KG1 (cell line): ENCODE data around the gene PRDM15.

Experiments used
- DNase-seq: peaks from one replicate; lab custom pipeline; 2025; lab: John Stamatoyannopoulos, UW

PRDM15 gene

DNA sequence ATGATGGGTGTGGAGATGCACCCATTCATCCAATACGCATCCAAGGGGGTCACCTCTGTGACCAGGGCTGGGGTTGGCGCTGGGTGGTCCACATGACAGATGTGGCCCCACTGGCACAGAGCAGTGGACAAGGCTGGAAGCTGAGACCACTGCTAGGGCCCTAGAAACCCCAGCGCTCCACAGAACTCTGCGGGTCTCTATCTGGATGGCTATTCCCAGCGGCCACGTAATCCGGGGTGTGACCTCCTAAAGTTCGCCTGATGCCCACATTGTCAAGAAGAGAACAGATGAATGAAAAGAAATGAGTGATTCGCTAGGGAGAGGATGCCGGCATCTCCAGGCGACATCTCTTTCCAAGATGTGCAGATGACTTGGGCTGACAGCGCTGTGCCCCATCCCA is 55.2 kb downstream of the PRDM15 start:
- DNase-seq = no peak

DNA sequence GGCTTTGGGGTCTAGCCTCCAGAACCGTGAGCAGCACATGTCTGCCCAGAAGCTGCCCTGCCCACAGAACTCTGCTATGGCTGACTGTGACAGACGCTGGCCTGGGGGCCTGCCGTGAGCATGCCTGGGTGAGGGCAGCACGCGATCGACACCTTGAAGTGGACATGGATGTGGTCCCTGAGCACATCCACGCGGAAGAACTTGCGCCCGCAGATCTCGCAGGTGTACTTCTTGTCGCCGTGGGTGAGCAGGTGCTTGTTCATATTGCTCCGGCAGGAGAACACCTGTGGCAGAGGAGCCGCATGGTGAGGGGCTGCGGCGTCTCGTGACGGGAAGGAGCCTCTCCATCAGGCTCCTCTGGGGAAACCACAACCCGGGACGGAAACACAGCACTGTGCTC is 56.0 kb downstream of the PRDM15 start:
- no peak for DNase-seq

DNA sequence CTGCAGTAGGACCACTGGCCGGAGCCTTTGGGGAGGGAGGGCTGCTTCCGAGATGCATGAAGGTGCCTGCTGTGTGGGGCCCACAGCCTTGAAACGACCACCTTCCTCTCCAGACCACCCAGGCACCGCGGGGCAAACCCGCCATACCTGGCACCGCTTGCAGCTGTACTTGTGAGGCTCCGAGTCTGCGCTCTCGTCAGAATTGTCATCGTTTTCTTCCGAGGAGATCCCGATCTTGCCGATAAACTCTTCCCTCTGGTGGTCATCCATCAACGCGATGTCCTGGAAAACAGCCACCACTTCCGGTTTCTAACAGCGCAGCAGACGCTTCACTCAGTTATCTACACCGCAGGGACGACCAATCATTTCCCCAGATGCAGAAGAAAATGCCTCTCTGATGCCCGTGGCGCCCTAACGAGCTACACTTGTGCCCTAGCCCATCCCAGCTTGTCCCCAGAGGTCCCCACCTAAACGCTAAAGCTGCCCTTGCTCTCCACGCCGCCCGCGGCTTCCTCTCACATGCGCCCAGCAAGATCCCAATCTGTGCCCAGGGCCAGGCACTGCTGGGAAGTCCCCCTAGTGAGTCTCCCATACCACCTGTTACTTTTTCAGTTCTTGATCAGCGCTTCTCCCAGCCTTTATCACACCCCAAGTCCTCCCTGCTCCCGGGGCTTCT is 57.2 kb downstream of the PRDM15 start:
- no peak for DNase-seq

DNA sequence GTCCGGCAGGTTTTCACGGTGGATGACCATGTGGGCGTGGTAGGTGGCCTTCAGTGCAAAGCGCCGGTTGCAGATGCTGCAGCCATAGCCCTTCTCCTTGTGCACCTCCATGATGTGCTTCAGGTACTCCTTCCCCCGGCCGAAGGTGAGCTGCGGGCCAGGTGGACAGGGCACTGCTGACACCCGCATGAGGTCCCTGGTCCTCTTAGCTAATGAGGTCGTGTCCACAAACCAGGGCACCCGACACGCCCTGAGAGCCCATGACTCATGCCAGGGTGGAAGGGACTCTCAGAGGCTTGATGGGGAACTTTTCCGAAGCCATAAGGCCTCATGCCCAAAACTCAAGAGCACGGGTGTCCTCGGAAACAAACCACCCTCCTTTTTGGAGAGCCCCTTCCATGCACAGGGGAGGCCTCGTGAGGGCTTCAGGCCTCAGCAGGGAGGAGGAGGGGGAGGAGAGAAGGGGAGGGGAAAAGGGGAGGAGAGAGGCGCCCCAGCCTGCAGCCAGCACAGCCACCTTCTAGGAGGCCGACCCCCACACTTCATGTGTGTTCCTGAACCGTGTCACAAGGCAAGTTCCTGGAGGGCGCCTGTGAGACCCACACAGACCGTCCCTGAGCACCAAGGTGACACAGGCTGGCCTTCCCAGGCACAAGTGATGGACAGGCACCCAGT is 57.9 kb downstream of the PRDM15 start:
- no peak for DNase-seq

DNA sequence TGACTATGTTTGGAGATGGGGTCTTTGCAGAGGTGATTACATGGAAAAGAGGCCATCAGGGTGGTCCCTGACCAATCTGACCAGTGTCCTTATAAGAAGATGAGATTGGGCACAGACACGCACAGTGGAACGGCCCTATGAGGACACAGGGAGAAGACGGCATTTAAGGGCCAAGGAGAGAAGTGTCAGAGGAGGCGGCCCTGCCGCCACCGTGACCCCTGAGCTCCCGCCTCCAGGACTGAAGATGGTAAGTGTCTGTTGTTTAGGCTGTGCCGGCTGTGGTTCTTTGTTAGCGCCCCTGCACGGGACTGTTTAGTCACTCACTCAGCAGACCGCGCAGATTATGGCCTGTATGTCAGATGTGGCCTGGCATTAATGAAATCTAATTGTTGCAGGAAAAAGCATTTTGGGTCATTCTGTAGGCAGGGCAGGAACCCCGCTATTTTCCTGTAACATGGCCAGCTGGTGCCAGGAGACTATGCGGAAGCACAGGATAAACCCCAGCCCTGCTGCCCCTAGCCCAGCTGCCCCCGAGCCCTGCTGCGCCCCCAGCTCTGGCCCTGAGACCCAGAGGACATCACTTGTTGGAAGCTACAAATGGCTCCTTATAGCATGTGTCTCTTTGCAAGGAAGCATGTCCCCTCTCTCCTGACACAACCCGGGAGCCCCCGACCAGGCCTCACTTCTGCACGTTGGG is 58.6 kb downstream of the PRDM15 start:
- DNase-seq = no peak

DNA sequence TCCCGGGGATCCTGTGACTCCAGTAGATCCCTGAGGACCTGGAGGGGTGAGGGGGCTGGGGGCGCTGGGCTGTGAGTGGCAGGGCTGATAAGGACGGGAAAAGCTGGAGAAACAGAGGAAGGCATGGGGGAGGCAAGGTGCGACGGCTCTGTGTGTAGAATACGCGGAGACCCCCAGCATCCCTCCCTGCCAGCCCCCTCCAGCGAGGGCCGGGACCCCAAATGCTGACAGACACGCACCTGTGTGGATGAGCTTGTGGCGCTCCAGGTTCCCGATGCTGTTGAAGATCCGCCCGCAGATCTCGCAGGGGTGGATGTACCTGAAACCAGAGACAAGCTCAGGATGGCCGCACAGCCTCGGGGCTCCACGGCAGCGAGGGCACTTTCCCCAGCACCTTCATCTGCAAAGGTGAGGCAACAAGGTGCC is 59.3 kb downstream of the PRDM15 start:
- DNase-seq = no peak

DNA sequence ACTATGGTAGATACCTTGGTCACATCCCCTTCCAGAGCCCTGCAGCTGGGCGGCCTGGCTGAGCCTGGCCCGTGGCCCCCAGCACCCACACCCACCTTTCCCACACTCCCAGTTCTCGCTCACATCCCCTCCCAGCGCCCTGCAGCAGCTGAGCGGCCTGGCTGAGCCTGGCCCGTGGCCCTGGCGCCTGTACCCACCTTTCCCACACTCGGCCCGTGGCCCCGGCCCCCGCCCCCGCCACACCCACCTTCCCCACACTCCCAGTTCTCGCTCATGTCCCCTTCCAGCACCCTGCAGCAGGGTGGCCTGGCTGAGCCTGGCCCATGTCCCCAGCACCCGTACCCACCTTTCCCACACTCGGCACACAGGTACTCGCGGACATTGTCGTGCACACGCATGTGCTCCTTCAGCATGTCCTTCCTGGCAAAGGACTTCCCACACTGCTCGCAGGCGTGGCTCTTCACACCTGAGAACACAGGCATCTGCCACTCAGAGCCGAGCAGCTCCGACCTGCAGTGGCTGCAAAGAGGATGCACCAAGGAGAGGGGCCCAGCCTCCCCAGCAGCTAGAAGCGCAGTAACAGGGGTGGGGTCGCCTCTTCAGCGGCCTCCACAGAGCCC is 59.8 kb downstream of the PRDM15 start:
- no peak for DNase-seq

DNA sequence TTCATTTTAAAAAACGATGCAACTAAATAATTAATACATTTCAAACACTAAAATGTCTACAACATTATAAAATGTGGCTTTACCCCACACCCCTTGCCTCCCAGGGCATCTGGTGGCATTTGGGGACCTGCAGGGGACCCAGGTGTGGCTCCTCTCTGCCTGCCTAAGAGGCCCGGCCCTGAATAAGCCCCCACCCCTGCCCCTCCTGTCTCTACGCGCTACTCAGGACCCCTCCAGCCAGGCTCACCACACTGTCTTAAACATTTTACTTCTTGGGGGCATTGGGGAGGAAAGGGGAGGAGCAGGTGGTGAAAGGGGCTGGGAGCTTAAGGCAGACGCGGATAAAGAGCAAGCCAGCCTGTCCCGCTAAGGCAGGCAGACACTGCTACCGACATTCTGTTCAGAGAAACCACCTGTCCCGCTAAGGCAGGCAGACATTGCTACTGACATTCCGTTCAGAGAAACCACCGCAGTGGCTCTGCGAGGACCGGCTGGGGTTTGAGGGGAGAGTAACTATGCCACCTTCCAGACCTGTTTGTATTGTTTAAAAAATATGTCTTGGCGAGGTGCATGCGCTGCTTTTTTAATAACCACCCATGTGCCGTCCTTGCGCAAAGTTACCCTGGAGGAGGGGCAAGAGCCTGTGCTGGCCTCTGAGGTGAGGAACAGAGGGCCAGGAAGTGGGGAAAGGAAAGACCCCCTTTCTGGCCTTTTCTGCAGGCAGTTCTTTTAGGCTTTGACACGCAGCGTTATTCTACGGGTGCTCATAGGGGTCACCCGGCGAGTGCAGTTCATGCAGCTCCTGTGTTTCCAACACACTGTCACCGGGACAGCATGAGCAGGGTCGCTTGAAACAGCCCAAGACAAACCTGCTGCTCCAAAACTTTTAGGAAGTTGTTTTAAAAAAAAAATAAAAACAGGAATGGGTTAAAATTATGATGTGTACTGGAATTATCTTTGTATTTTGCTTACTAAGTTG is 61.0 kb downstream of the PRDM15 start:
- no peak for DNase-seq

DNA sequence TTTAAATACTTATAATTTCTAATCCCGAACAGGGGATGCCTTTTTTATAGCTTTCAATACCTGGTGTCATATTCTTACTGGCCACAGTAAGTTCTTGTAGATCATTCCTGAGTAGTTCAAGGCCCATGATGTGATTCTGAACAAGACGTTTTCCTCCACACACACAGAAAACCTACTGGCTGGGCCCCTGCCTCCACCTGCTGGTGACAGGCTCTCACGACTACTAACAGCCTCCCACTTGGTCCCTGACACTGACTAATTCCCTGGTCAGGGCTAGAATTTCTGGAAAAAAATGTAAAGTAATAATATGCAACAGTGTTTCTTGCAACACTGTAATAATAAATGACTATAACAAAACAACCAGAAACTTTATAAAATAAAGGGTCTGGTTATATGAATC is 61.9 kb downstream of the PRDM15 start:
- no peak for DNase-seq

DNA sequence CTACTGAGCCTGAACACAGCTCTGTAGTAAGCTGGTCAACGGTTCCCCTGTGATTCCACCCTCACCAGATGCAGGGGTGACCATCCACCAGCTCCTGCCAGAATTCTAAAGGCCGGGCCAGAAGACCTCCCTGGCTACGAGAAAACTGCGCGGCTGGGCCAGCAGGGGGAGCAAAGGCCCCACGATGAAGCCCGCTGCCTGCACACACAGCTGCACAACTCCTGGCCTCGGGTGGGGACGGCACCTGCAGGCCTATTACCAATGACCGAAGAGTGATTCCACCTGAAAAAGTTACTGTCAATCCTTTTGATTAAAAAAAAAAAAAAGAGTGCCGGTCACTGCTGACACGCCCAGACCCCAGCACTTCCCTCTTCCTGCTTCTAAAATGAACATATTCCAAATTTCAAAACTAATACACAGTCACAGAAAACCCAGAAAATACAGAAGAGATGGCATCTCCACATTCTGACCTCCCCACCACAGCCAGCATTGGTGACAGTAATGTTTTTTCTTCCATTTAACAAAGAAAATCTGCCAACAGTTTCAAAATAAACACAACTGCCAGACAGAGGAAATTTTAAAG is 62.5 kb downstream of the PRDM15 start:
- DNase-seq = peak; percentile 16

DNA sequence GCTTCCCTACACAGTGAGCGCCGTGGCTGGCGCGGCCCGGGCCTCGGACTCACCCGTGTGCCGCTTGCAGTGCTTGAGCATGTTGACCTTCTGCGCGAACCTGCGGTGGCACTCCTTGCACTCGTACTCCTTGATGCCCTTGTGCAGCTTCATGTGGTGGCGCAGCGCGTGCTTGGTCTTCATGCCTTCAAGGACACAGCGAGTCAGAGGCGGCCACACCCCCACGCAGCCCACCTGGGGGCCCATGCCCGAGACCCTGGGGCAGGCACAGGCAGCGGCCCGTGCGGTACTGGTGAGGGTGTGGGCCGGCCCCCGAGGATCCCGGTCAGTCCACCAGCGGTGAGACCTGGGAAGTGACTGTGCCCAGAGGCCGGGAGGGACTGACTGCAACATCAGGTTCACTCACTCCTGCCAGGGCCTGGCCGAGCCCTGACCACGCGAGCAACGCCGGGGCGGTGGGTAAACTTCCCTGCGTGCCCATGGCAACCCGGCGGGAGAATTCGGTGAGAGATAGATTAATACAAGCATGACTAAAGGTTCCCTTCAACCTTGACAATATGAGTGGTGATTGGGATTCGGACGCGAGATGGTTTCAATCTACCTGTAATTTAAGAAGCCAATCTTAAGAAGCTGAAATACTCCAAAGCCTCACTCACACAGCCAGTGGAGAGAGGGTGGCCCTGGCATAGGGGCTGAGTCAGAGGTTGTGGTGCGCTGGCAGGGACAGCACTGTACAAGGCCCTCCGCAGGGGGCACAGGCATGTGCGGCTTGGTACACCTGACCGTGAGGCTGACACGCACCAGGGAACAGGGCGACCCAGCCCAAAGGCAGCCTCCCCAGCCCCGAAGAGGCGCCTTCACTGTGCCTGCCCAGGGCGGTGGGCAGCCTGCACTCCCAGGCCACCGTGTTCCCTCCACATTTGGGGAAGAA is 63.2 kb downstream of the PRDM15 start:
- DNase-seq = no peak

DNA sequence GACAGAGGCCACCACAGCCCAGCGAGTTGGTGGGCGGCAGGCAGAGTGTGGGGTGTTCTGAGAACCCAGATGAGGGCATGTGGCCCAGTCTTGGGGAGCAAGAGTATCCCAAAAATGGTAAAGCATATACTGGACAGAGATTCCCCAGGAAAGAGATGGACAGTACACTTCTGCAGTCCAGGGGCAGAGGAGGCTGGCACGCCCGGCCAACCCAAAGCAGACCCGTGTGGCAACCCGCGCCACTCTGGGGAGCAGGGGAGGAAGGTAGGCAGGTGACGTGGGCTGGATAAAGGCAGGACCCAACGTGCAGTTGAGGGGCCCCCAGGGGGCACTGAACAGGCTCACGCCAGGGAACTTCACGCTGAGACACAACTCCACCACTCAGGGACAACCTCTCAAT is 65.9 kb downstream of the PRDM15 start:
- no peak for DNase-seq

DNA sequence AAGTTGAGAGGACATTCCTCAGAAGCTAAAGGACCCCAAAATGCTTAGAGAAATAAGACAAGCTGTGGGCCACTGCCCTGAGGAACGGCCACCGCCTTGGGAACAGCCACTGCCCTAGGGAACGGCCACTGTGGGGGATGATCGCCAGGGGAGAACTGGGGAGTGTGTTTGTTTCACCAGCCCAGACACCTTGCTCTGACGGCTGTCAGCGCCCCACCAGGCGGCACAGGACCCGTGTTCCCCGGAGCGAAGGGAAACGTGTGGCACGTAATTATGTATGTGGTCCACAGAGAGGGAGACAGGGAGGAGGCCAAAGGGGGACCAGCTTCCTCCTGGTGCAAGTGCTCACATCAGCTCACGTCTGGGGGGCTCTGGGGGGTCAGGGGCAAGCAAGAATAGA is 66.5 kb downstream of the PRDM15 start:
- DNase-seq = no peak

DNA sequence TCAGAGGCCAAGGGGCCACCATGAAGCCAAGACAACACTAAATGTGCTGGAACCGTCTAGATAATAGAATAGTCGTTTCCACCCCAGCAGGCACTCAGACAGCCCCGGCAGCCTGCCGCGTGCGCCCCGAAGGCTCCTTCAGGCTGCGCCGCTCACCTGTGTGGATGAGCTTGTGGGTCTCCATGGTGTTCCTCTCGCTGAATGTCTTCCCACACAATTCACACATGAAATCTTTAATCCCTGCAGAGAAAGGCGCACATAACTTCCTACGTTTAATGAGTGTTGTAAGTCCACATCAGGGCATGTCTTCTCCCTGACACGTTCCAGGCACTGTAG is 68.6 kb downstream of the PRDM15 start:
- DNase-seq = no peak

DNA sequence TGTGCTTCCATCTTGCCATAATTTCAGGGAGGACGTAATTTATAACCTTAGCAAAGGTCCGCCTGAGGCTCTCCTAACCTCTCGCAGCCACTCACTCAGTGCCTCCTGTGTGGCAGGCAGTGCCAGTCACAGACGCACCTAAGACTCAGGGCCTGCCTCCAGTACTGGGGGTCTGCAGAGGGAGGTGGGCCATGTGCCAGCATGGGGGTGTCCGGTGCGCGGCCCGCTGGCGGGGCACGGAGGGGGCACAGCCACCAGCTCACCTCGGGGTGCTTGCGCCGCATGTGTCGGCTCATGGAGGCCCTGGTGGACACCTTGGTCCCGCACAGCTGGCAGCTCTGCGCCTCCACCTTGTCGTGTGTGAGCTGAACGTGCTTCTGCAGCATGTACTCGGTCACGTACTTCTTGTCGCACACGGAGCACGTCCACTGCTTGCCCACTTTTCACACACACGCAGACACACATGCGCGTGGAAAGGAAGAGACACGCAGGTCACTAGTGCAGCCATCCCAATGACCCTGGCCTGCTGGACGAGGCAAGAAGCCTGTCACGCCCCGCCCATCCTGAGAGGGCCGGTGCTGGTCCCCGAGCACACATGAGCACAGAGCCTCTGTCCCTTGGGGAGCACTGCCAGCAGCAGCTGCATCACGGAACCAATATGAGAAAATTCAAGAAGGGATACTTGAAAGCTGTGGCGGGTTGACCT is 69.1 kb downstream of the PRDM15 start:
- no peak for DNase-seq

DNA sequence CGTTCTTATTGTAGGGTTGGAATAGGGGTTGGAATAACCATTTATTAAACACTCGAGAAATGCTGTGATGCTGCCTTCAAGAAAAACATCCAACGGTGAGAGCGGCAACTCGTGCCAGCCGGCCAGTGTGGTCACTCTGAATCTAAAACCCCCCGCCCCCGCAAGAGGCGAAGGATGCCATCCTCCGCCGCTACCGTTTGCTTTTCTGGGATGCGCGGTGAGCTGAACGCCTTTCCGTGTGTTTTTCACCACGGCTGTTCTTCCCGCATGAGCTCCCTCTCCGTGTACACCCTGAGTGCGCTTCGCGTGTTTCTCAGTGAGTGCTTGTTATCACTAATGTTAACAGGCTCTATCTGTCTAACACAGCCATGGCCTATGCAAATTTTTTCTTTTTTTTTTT is 70.3 kb downstream of the PRDM15 start:
- DNase-seq = no peak

DNA sequence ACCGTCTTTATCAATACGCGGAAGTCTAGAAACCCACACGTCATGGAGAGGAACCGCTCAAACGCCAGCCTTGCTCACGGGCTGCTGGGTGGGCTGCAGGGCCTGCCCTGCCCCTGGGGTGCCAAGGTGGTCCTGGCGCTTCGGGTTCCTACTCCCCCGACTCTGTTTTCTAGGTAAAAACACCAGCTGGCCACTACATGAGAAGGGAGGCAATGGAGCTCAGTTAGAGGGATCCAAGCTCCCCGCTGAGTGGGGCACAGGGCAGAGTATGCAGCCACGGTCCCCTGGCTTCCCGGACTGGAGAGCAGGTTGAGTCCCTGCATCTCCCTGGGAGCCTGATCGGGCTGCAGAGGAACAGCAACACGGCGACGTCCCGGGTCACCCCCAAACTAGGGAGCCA is 71.0 kb downstream of the PRDM15 start:
- no peak for DNase-seq

DNA sequence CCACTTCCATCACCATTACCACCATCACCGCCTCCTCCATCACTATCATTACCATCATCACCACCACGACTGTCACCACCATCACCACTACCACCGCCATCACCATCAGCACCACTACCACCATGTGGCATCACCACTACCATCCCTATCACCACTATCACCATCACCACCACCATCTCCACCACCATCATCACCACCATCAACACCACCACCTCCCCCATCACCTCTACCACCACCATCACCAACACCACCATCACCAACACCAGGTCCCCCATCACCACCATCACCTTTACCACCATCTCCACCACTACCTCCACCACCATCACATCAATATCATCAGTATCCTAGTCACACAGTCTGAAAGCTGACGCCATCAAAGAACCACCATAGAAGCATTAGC is 72.4 kb downstream of the PRDM15 start:
- DNase-seq = no peak

DNA sequence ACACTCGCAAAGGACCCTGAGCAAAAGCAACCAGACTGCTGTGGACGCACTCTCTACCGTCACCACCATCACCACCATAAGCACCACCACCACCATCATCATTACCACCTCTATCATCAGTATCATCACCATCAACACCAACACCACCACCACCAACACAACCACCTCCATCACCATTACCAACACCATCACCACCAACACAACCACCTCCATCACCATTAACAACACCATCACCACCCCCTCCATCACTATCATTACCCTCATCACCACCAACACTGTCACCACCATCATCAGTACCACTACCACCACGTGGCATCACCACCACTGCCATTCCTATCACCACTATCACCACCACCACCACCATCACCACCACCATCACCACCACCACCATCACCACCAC is 73.5 kb downstream of the PRDM15 start:
- no peak for DNase-seq

DNA sequence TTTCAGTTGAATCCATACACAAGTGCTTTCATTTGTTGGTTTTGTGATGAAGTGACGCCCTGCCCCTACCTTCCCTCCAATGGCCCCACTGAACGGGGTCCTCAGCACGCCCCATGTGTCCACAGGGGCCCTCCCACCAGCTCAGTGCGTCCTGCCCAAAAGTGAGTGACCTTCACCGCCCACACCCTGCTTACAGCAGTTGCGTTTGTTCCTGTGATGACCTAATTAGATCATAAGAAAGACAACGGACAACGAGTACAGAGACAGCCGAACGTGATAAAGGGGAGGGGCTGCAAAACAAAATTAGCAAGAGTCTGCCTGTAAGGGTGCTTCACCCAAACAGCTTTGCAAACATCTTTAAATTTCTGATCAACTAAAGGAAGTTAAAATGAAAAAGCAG is 74.1 kb downstream of the PRDM15 start:
- DNase-seq = no peak
